Measurements from ENCODE around the gene NAALADL2.

Gene NAALADL2

GRCh38 chr3:175433026-175433674, 574.0 kb downstream of the NAALADL2 start:
- TF ChIP-seq EP300 (IDR thresholded peaks at IDR 0.05; ENCODE audit: borderline replicate concordance) (no peak), USF1 (IDR thresholded peaks at IDR 0.05) (no peak), NFIC (IDR thresholded peaks at IDR 0.05) (no peak), TAF1 (IDR thresholded peaks at IDR 0.05; ENCODE audit: low read depth) (no peak), CREB1 (IDR thresholded peaks at IDR 0.05; ENCODE audit: low read depth) (no peak), CEBPB (IDR thresholded peaks at IDR 0.05) (no peak), RAD21 (IDR thresholded peaks at IDR 0.05; ENCODE audit: low read depth) (no peak), EGR1 (IDR thresholded peaks at IDR 0.05) (no peak), TEAD4 (IDR thresholded peaks at IDR 0.05) (no peak), TCF12 (IDR thresholded peaks at IDR 0.05; ENCODE audit: low read depth) (no peak), YY1 (IDR thresholded peaks at IDR 0.05; ENCODE audit: low read depth) (no peak), ZBTB7A (IDR thresholded peaks at IDR 0.05; ENCODE audit: low read depth) (no peak)

DNA sequence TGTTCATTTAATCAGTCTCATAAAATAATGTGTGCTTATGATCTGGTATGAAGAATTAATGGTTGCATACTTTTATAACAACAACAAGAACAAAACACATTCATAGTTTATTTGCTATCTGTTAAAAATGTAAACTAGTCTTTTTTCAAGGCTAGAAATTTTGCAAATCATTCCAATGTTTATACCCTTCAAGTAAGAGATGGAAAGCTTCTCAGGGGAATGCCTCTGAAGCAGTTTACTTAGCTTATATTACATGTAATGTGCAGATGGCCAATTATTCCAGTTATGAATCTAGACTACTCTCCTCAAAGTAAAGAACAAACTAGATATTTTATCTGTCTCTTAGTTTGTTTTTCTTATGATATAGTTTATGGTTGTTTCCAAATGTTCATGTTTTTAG, 575.4 kb downstream of the NAALADL2 start:
- TF ChIP-seq TEAD4 (IDR thresholded peaks at IDR 0.05) (no peak), USF1 (IDR thresholded peaks at IDR 0.05) (no peak), RAD21 (IDR thresholded peaks at IDR 0.05; ENCODE audit: low read depth) (no peak), ZBTB7A (IDR thresholded peaks at IDR 0.05; ENCODE audit: low read depth) (no peak), FOXM1 (IDR thresholded peaks at IDR 0.05; ENCODE audit: borderline replicate concordance, low read depth) (no peak), EGR1 (IDR thresholded peaks at IDR 0.05) (no peak), EP300 (IDR thresholded peaks at IDR 0.05; ENCODE audit: borderline replicate concordance) (no peak), TCF12 (IDR thresholded peaks at IDR 0.05; ENCODE audit: low read depth) (no peak), NFIC (IDR thresholded peaks at IDR 0.05) (no peak), CREB1 (IDR thresholded peaks at IDR 0.05; ENCODE audit: low read depth) (no peak)
- TF ChIP-seq, protein P1, sequence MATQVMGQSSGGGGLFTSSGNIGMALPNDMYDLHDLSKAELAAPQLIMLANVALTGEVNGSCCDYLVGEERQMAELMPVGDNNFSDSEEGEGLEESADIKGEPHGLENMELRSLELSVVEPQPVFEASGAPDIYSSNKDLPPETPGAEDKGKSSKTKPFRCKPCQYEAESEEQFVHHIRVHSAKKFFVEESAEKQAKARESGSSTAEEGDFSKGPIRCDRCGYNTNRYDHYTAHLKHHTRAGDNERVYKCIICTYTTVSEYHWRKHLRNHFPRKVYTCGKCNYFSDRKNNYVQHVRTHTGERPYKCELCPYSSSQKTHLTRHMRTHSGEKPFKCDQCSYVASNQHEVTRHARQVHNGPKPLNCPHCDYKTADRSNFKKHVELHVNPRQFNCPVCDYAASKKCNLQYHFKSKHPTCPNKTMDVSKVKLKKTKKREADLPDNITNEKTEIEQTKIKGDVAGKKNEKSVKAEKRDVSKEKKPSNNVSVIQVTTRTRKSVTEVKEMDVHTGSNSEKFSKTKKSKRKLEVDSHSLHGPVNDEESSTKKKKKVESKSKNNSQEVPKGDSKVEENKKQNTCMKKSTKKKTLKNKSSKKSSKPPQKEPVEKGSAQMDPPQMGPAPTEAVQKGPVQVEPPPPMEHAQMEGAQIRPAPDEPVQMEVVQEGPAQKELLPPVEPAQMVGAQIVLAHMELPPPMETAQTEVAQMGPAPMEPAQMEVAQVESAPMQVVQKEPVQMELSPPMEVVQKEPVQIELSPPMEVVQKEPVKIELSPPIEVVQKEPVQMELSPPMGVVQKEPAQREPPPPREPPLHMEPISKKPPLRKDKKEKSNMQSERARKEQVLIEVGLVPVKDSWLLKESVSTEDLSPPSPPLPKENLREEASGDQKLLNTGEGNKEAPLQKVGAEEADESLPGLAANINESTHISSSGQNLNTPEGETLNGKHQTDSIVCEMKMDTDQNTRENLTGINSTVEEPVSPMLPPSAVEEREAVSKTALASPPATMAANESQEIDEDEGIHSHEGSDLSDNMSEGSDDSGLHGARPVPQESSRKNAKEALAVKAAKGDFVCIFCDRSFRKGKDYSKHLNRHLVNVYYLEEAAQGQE (IDR thresholded peaks at IDR 0.05; ENCODE audit: low read depth) = no peak

DNA sequence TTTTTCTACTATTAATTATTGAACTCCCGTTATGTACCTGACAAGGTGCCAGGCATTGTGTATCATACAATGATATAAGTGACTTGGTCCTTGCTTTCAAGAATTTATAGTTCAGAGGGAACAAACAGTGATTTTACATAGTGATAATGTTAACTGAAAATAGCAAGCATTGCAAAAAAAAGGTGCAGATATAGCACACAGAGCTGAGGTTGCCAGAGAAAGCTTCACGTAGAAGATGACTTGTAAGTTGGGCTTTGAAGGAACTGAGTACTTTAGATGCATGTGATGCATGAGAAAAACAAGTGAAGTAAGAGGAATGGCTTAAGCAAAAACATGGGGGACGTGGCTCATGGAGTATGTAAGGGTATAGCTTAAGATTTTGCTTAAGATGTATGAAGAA, 584.5 kb downstream of the NAALADL2 start:
- TF ChIP-seq NFIC (IDR thresholded peaks at IDR 0.05) = no peak
- TF ChIP-seq EP300 (IDR thresholded peaks at IDR 0.05; ENCODE audit: borderline replicate concordance) = no peak
- TF ChIP-seq TEAD4 (IDR thresholded peaks at IDR 0.05) = no peak
- TF ChIP-seq TAF1 (IDR thresholded peaks at IDR 0.05; ENCODE audit: low read depth) = no peak
- no peak for TF ChIP-seq YY1 (IDR thresholded peaks at IDR 0.05; ENCODE audit: low read depth)
- no peak for TF ChIP-seq RAD21 (IDR thresholded peaks at IDR 0.05; ENCODE audit: low read depth)
- TF ChIP-seq, protein P1 (IDR thresholded peaks at IDR 0.05; ENCODE audit: low read depth) = no peak
- TF ChIP-seq TCF12 (IDR thresholded peaks at IDR 0.05; ENCODE audit: low read depth) = no peak
- TF ChIP-seq EGR1 (IDR thresholded peaks at IDR 0.05) = no peak
- TF ChIP-seq, protein P2, sequence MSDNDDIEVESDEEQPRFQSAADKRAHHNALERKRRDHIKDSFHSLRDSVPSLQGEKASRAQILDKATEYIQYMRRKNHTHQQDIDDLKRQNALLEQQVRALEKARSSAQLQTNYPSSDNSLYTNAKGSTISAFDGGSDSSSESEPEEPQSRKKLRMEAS (IDR thresholded peaks at IDR 0.05) = no peak
- TF ChIP-seq ZBTB7A (IDR thresholded peaks at IDR 0.05; ENCODE audit: low read depth) = no peak
- no peak for TF ChIP-seq CREB1 (IDR thresholded peaks at IDR 0.05; ENCODE audit: low read depth)
- TF ChIP-seq USF1 (IDR thresholded peaks at IDR 0.05) = no peak
- TF ChIP-seq FOXM1 (IDR thresholded peaks at IDR 0.05; ENCODE audit: borderline replicate concordance, low read depth) = no peak
- TF ChIP-seq CEBPB (IDR thresholded peaks at IDR 0.05) = no peak

GRCh38 chr3:175445741-175446140, 586.6 kb downstream of the NAALADL2 start:
- TF ChIP-seq YY1 (IDR thresholded peaks at IDR 0.05; ENCODE audit: low read depth) = no peak
- TF ChIP-seq, protein P1 (IDR thresholded peaks at IDR 0.05; ENCODE audit: low read depth) = no peak
- TF ChIP-seq CREB1 (IDR thresholded peaks at IDR 0.05; ENCODE audit: low read depth) = no peak
- TF ChIP-seq TAF1 (IDR thresholded peaks at IDR 0.05; ENCODE audit: low read depth) = no peak
- TF ChIP-seq FOXM1 (IDR thresholded peaks at IDR 0.05; ENCODE audit: borderline replicate concordance, low read depth) = no peak
- TF ChIP-seq EP300 (IDR thresholded peaks at IDR 0.05; ENCODE audit: borderline replicate concordance) = no peak
- no peak for TF ChIP-seq TEAD4 (IDR thresholded peaks at IDR 0.05)
